ENCODE results near the gene KIF3B. TPM values are rescaled to one million over a fixed set of nuclear protein-coding genes. Genes with fewer than 3 reads are reported as not detected.
A peak's percentile ranks its signal among the peaks of the same experiment; 100 is the strongest.
"Not testable (repeated sequence)": the region's sequence is repeated elsewhere in the genome, so short reads cannot be mapped to it uniquely, and the experiment has no call there.

Gene KIF3B
- total and polyA plus RNA-seq, 3 experiments from 2014 or later: 5.7 to 61.6 (median 61.0) TPM

GRCh38 chr20:32240205-32240604 is 37.2 kb upstream of the KIF3B start:
- DNase-seq: no peak
- H3K27ac Mint-ChIP-seq: peak overlapping the region in 2 of 8 donors; percentile 55 to 58
- Histone ChIP-seq H3K27ac (ENCODE audit: low read depth, low read length) (no peak overlapping the region), H3K27me3 (ENCODE audit: insufficient read depth, low read length, poor library complexity, severe bottlenecking) (no peaks in the 10 kb centered on the region), H3K36me3 (ENCODE audit: insufficient read depth, low read length) (peaks cover 8% of the 10 kb centered on the region), H3K4me1 (ENCODE audit: insufficient read depth, low read length) (no peaks in the 10 kb centered on the region), H3K9me3 (ENCODE audit: low read length) (no peaks in the 10 kb centered on the region), H3K4me3 (ENCODE audit: low read length) (no peak overlapping the region)
- no peaks in the 10 kb centered on the region for H3K27me3 Mint-ChIP-seq
- CTCF ChIA-PET: no interaction called here
- H3K36me3 Mint-ChIP-seq: peaks cover 4 to 20% (median 4%) of the 10 kb centered on the region in 3 donors
- no peaks in the 10 kb centered on the region for H3K9me3 Mint-ChIP-seq
- no peak overlapping the region for H3K4me3 Mint-ChIP-seq
- H3K4me1 Mint-ChIP-seq: no peaks in the 10 kb centered on the region
- POLR2A ChIA-PET: no interaction called here

DNA sequence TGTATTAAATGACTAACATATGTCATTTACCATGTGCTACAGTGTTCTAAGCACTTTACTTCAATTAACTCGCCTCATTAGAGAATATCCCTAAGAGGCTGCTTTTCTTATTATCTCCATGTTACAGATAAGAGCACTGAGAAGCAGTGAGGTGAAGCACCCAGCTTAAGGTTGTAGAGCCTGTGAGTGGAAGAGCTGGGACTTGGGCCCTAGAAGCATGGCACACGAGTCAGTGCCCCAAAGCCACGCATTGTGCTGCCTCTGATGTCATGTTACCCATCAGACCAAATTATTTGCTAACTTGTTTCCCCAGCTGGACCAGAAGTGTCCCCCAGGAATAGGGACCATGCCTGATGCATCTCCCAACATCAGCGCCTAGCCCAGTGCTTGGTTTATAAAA is 35.6 kb upstream of the KIF3B start:
- no peaks in the 10 kb centered on the region for H3K4me1 ChIP-seq (ENCODE audit: insufficient read depth, low read length)
- no peak for DNase-seq
- no peak overlapping the region for H3K27ac Mint-ChIP-seq
- no peak overlapping the region for H3K27ac ChIP-seq (ENCODE audit: low read depth, low read length)
- no peak overlapping the region for H3K4me3 ChIP-seq (ENCODE audit: low read length)
- ChIA-PET POLR2A (no interaction called here), CTCF (no interaction called here)
- peaks cover 0 to 5% (median 0%) of the 10 kb centered on the region in 3 donors for H3K36me3 Mint-ChIP-seq
- H3K36me3 ChIP-seq (ENCODE audit: insufficient read depth, low read length): no peaks in the 10 kb centered on the region
- H3K27me3 ChIP-seq (ENCODE audit: insufficient read depth, low read length, poor library complexity, severe bottlenecking): no peaks in the 10 kb centered on the region
- no peak overlapping the region for H3K4me3 Mint-ChIP-seq
- no peaks in the 10 kb centered on the region for H3K9me3 Mint-ChIP-seq
- H3K27me3 Mint-ChIP-seq: peaks cover 0 to 2% of the 10 kb centered on the region in 2 donors
- peaks cover 0 to 2% (median 0%) of the 10 kb centered on the region in 3 donors for H3K4me1 Mint-ChIP-seq
- H3K9me3 ChIP-seq (ENCODE audit: low read length): no peaks in the 10 kb centered on the region

DNA sequence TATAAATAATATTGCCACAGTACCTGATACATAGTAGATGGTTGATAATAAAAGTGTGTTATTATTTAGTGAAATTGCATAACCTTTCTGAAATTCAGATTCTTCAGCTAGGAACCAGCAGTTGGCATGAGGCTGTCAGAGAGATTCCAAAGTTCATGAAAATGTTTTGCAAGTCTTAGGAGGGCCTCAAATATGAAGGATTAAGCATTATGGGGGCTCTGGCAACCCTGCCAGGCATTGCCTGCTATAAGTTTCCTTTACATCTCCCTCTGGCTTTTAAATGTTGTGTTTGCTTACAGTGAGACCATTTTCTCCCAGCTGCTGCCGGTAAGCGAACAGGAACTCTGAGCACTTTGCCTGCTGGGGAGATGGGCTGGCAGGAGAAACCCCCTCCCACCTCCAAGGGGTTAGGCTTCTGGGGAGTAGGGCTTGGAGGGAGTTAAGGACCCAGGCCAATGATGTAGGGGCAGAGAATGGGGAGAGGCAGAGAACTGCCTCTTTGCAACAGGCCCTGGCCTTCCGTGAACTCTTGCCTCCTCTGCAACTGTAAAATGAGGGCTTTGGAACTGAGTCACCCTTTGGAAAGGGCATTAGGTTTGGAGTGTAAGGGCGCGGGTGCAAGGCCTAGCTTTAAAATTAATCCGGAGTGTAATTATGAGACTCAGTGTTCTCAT is 33.2 kb upstream of the KIF3B start:
- no peak overlapping the region for H3K4me3 ChIP-seq (ENCODE audit: low read length)
- CTCF ChIA-PET: interaction anchor here (1.1 kb wide), 1 partner anchor 20 kb away, joined by 3 read pairs; no protein-coding TSS in a partner anchor
- H3K27ac Mint-ChIP-seq: peak overlapping the region in 1 of 8 donors; percentile 47
- no peaks in the 10 kb centered on the region for H3K36me3 ChIP-seq (ENCODE audit: insufficient read depth, low read length)
- peaks cover 5% of the 10 kb centered on the region for H3K4me1 ChIP-seq (ENCODE audit: insufficient read depth, low read length)
- DNase-seq: no peak
- peaks cover 0 to 2% of the 10 kb centered on the region in 2 donors for H3K27me3 Mint-ChIP-seq
- no peak overlapping the region for H3K4me3 Mint-ChIP-seq
- H3K9me3 Mint-ChIP-seq: no peaks in the 10 kb centered on the region
- no peaks in the 10 kb centered on the region for H3K9me3 ChIP-seq (ENCODE audit: low read length)
- H3K4me1 Mint-ChIP-seq: peaks cover 4 to 6% (median 5%) of the 10 kb centered on the region in 3 donors
- H3K27me3 ChIP-seq (ENCODE audit: insufficient read depth, low read length, poor library complexity, severe bottlenecking): no peaks in the 10 kb centered on the region
- POLR2A ChIA-PET: no interaction called here
- no peak overlapping the region for H3K27ac ChIP-seq (ENCODE audit: low read depth, low read length)
- no peaks in the 10 kb centered on the region for H3K36me3 Mint-ChIP-seq

DNA sequence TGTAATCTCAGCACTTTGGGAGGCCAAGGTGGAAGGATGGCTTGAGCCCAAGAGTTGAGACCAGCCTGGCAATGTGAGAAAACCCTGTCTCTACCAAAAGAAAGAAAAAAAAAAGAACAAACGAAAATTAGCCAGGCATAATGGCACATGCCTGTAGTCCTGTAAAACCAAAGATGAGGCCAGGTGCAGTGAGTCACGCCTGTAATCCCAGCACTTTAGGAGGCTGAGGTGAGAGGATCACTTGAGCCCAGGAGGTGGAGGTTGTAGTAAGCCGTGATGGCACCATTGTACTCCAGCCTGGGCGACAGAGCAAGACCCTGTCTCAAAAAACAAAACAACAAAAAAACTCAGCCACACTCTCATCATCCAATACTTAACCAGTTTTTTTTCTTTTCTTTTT is 32.5 kb upstream of the KIF3B start:
- Histone ChIP-seq H3K4me3 (ENCODE audit: low read length) (no peak overlapping the region), H3K9me3 (ENCODE audit: low read length) (no peaks in the 10 kb centered on the region), H3K36me3 (ENCODE audit: insufficient read depth, low read length) (no peaks in the 10 kb centered on the region), H3K4me1 (ENCODE audit: insufficient read depth, low read length) (peaks cover 5% of the 10 kb centered on the region), H3K27ac (ENCODE audit: low read depth, low read length) (no peak overlapping the region), H3K27me3 (ENCODE audit: insufficient read depth, low read length, poor library complexity, severe bottlenecking) (no peaks in the 10 kb centered on the region)
- H3K27ac Mint-ChIP-seq: peak overlapping the region in 1 of 8 donors; percentile 14
- no peak overlapping the region for H3K4me3 Mint-ChIP-seq
- H3K36me3 Mint-ChIP-seq: no peaks in the 10 kb centered on the region
- ChIA-PET CTCF (interaction anchor here (1.1 kb wide), 1 partner anchor 20 kb away, joined by 3 read pairs; no protein-coding TSS in a partner anchor), POLR2A (no interaction called here)
- H3K9me3 Mint-ChIP-seq: no peaks in the 10 kb centered on the region
- DNase-seq: no peak
- peaks cover 0 to 2% of the 10 kb centered on the region in 2 donors for H3K27me3 Mint-ChIP-seq
- peaks cover 7 to 10% (median 10%) of the 10 kb centered on the region in 3 donors for H3K4me1 Mint-ChIP-seq

DNA sequence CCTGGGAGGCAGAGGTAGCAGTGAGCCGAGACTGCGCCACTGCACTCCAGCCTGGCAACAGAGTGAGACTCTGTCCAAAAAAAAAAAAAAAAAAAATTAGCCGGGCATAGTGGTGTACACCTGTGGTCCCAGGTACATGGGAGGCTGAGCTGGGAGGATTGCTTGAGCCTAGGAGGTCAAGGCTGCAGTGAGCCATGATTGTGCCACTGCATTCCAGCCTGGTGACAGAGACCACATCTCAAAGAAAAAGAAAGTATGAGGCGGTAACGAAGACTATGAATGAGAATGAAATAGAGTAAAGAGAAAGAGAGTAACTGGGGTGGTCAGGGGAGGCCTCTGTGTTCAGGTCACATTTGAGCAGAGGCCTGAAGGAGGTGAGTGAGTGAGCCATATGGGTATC is 31.2 kb upstream of the KIF3B start:
- POLR2A ChIA-PET; H3K27ac ChIP-seq (ENCODE audit: low read depth, low read length); DNase-seq; H3K4me3 Mint-ChIP-seq; CTCF ChIA-PET; H3K4me3 ChIP-seq (ENCODE audit: low read length); H3K9me3 Mint-ChIP-seq; H3K9me3 ChIP-seq (ENCODE audit: low read length); H3K27me3 ChIP-seq (ENCODE audit: insufficient read depth, low read length, poor library complexity, severe bottlenecking); H3K36me3 ChIP-seq (ENCODE audit: insufficient read depth, low read length); H3K27me3 Mint-ChIP-seq; H3K36me3 Mint-ChIP-seq; H3K4me1 ChIP-seq (ENCODE audit: insufficient read depth, low read length): not testable (repeated sequence)
- peak overlapping the region in 1 of 8 donors; percentile 64 for H3K27ac Mint-ChIP-seq
- peaks cover 7 to 11% (median 10%) of the 10 kb centered on the region in 3 donors for H3K4me1 Mint-ChIP-seq

- peaks cover 0 to 3% (median 0%) of the 10 kb centered on the region in 3 donors for H3K36me3 Mint-ChIP-seq
- no peaks in the 10 kb centered on the region for H3K27me3 ChIP-seq (ENCODE audit: insufficient read depth, low read length, poor library complexity, severe bottlenecking)
- H3K4me3 Mint-ChIP-seq: no peak overlapping the region
- H3K27ac ChIP-seq (ENCODE audit: low read depth, low read length): no peak overlapping the region
- no peak for DNase-seq
- H3K9me3 Mint-ChIP-seq: no peaks in the 10 kb centered on the region
- H3K27ac Mint-ChIP-seq: no peak overlapping the region
- H3K4me1 ChIP-seq (ENCODE audit: insufficient read depth, low read length): peaks cover 13% of the 10 kb centered on the region
- peaks cover 16 to 26% (median 23%) of the 10 kb centered on the region in 3 donors for H3K4me1 Mint-ChIP-seq
- H3K36me3 ChIP-seq (ENCODE audit: insufficient read depth, low read length): no peaks in the 10 kb centered on the region
- H3K27me3 Mint-ChIP-seq: peaks cover 0 to 2% of the 10 kb centered on the region in 2 donors
- ChIA-PET POLR2A (interaction anchor here (0.6 kb wide), 1 partner anchor 267 kb away, joined by 3 read pairs; no protein-coding TSS in a partner anchor), CTCF (no interaction called here)
- no peaks in the 10 kb centered on the region for H3K9me3 ChIP-seq (ENCODE audit: low read length)
- H3K4me3 ChIP-seq (ENCODE audit: low read length): no peak overlapping the region
Measured at GRCh38 chr20:32248043-32248442, 29.4 kb upstream of the KIF3B start.

GRCh38 chr20:32249030-32249738 is 28.3 kb upstream of the KIF3B start:
- H3K9me3 Mint-ChIP-seq: no peaks in the 10 kb centered on the region
- Histone ChIP-seq H3K9me3 (ENCODE audit: low read length) (no peaks in the 10 kb centered on the region), H3K27me3 (ENCODE audit: insufficient read depth, low read length, poor library complexity, severe bottlenecking) (no peaks in the 10 kb centered on the region), H3K36me3 (ENCODE audit: insufficient read depth, low read length) (no peaks in the 10 kb centered on the region), H3K4me1 (ENCODE audit: insufficient read depth, low read length) (peaks cover 13% of the 10 kb centered on the region), H3K4me3 (ENCODE audit: low read length) (no peak overlapping the region), H3K27ac (ENCODE audit: low read depth, low read length) (no peak overlapping the region)
- H3K27me3 Mint-ChIP-seq: peaks cover 0 to 2% of the 10 kb centered on the region in 2 donors
- peaks cover 16 to 26% (median 23%) of the 10 kb centered on the region in 3 donors for H3K4me1 Mint-ChIP-seq
- H3K36me3 Mint-ChIP-seq: peaks cover 0 to 3% (median 0%) of the 10 kb centered on the region in 3 donors
- peak overlapping the region; percentile 8 to 87 (median 76) for H3K27ac Mint-ChIP-seq
- H3K4me3 Mint-ChIP-seq: peak overlapping the region; percentile 2 to 84 (median 44)
- peak in 4 of 5 donors; percentile 16 to 83 (median 65) for DNase-seq
- CTCF ChIA-PET: no interaction called here
- POLR2A ChIA-PET: interaction anchor here (0.6 kb wide), 1 partner anchor 133 kb away, joined by 4 read pairs; no protein-coding TSS in a partner anchor

GRCh38 chr20:32251470-32251869 is 26.0 kb upstream of the KIF3B start:
- H3K36me3 Mint-ChIP-seq: peaks cover 0 to 3% (median 0%) of the 10 kb centered on the region in 3 donors
- no peaks in the 10 kb centered on the region for H3K9me3 Mint-ChIP-seq
- POLR2A ChIA-PET: no interaction called here
- peak overlapping the region in 1 of 7 donors; percentile 4 for H3K4me3 Mint-ChIP-seq
- H3K27me3 Mint-ChIP-seq: no peaks in the 10 kb centered on the region
- DNase-seq: no peak
- Histone ChIP-seq H3K4me1 (ENCODE audit: insufficient read depth, low read length) (peaks cover 13% of the 10 kb centered on the region), H3K9me3 (ENCODE audit: low read length) (no peaks in the 10 kb centered on the region), H3K27ac (ENCODE audit: low read depth, low read length) (no peak overlapping the region), H3K27me3 (ENCODE audit: insufficient read depth, low read length, poor library complexity, severe bottlenecking) (no peaks in the 10 kb centered on the region), H3K36me3 (ENCODE audit: insufficient read depth, low read length) (no peaks in the 10 kb centered on the region), H3K4me3 (ENCODE audit: low read length) (no peak overlapping the region)
- CTCF ChIA-PET: no interaction called here
- H3K27ac Mint-ChIP-seq: peak overlapping the region in 4 of 8 donors; percentile 4 to 54 (median 35)
- peaks cover 15 to 26% (median 23%) of the 10 kb centered on the region in 3 donors for H3K4me1 Mint-ChIP-seq

Measured in CD8-positive, alpha-beta memory T cell (primary cell).